DOHH2 (cell line): ENCODE results near the gene EIF4EBP2.

Experiments used
- EZH2phosphoT487 ChIP-seq: fragments of 200-600 bp; sonication (generic); IDR thresholded peaks from 2 replicates; pipeline ENCODE4 v1.6.1; 2017; ENCODE audit warnings: borderline replicate concordance, mild to moderate bottlenecking, antibody characterized with exemption, low read length, moderate library complexity, mixed read lengths
- TF ChIP-seq, protein P1 (sequence below): fragments of 200-600 bp; sonication (generic); IDR thresholded peaks from one replicate; pipeline ENCODE4 v1.5.1; 2014; ENCODE audit warnings: antibody characterized with exemption, mild to moderate bottlenecking, low read depth, low read length; ENCODE audit not compliant: poor library complexity, severe bottlenecking

DNA sequence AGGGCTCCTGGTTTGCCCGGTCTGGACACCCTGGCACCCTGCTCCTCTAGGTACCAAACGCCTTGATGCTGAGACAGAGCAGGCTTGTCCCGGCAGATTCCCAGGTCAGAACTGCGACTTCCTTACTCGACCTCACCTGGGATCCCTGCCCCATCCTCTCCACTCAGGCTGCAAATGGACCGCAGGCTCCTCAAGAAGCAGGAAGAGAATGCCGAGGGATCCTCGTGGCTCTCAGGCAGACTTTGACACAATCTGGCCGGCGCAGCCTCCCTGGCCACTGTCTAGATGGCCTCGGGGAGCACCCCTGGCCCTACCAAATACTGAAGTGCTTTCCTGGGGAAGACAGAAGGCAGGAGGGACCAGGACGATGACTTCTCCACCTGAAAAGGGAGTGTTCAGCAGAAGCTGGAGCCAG, 38.0 kb downstream of the EIF4EBP2 start:
- TF ChIP-seq, protein P1, sequence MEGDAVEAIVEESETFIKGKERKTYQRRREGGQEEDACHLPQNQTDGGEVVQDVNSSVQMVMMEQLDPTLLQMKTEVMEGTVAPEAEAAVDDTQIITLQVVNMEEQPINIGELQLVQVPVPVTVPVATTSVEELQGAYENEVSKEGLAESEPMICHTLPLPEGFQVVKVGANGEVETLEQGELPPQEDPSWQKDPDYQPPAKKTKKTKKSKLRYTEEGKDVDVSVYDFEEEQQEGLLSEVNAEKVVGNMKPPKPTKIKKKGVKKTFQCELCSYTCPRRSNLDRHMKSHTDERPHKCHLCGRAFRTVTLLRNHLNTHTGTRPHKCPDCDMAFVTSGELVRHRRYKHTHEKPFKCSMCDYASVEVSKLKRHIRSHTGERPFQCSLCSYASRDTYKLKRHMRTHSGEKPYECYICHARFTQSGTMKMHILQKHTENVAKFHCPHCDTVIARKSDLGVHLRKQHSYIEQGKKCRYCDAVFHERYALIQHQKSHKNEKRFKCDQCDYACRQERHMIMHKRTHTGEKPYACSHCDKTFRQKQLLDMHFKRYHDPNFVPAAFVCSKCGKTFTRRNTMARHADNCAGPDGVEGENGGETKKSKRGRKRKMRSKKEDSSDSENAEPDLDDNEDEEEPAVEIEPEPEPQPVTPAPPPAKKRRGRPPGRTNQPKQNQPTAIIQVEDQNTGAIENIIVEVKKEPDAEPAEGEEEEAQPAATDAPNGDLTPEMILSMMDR = no peak
- TF ChIP-seq EZH2phosphoT487 = no peak
